Measurements from ENCODE around the gene DCHS1.

The DCHS1 gene

DNA sequence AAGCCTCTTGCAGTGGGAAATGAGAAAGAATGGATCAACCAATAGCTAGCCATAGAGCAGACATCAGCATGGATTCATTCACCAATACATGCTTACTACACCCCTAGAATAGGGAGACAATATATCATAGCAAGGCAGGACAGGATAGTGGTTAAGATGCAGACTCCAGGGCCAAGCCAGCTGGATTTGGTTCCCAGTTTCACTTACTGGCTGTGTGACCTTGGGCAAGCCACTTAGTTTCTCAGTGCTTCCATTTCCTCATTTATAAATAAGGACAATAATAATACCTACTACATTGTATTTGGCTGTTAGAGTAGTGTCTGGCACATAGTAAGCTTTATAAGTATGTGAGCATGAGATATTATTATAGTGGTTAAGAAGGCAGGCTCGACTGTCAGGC lies 7.1 kb downstream of the DCHS1 start:
- no peak for DNase-seq (ENCODE audit: extremely low read depth in 1 of 2, low read depth in 1 of 2)

DNA sequence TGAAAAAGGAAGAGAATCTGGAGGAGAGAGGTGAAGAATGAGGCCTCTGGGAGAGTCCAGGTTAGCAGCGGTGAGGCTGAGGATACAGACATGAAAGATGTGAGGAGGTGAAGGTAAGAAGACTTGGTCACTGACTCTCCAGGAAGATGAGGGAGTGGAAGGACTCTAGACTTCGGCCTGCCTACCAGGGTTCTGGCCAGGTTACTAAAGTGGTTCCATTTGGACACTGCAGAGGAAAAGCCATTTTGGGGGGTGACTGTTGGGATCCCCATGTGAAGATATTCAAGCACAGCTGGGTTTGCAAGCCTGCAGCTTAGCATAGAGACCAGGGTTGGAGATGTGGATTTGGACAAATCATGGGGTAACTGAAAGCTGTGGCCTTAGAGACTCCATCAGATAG lies 7.8 kb downstream of the DCHS1 start:
- DNase-seq (ENCODE audit: extremely low read depth in 1 of 2, low read depth in 1 of 2) = no peak

DNA sequence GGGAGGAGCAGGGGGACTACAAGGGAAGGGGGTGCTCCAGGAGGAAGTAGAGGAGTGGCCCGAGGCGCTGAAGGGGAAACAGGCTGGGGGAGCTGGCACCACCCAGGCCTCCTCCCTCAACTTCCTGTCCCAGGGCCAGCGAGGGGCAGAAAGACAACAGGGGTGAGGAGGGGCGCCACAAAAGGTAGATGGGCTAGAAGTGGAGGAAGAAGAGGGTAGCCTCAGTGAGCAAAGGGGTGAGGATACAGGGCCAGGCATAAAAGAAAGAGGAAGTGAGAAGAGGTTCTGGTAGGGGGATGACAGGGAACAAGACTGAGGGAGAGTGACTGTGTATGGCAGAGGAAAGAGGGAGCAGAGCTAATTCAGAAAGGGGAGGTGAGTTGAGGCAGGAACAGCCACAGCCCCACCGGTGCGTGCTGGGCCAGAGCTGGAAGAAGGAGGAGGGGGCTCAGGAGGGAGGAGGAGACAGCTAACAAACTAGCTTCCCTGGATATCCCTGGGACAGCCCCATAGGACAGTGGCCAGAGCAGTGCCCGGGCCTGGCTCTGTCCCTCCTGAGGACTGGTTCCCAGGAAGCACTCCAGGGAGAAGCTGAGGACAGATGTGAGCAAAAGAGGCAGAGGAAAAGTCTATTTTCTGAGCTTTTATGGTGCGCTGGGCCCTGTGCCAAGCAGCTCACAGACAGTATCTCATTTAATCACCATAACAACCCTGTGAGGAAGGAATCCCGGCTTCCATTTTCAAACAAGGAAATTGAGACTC lies 8.5 kb downstream of the DCHS1 start:
- DNase-seq (ENCODE audit: extremely low read depth in 1 of 2, low read depth in 1 of 2) = no peak

DNA sequence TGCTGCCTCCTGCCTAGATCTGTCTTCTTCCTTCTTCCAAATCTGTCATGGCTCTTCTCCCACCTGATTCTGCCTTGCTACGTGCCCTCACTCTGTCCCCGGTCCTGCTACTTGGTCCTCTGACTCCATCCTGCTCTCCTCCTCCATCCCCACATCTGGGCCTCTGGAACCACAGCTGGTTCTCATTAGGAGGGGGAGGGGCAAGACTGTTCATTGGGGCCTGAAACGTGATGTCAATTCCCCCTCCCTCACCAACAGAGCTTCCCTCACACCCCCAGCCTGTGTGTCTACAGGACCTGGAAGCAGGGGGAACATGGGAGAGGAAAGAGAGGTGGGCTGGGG lies 9.1 kb downstream of the DCHS1 start:
- no peak for DNase-seq (ENCODE audit: extremely low read depth in 1 of 2, low read depth in 1 of 2)

- DNase-seq (ENCODE audit: extremely low read depth in 1 of 2, low read depth in 1 of 2) = no peak
Measured at GRCh38 chr11:6646071-6646470, 9.5 kb downstream of the DCHS1 start.

DNA sequence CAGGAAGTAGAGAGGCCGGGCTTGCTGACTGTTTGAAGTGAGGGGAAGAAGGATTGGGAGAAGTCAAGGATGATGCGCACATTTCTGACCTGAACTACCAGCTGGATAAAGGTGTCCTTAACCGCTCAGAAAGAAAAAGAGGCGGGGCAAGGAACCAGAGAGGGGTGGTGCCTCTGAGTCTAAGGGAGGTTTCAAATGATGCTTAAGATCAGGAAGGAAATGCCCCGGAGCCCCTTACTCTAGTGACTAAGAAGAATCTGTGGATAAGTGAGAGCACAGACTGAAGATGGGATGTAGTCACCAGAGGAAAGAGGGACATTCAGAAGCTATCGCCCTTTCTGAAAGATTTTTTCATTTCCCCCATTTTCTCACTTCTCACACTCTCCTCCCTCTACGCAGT lies 12.7 kb downstream of the DCHS1 start:
- DNase-seq (ENCODE audit: extremely low read depth in 1 of 2, low read depth in 1 of 2) = no peak

- no peak for DNase-seq (ENCODE audit: extremely low read depth in 1 of 2, low read depth in 1 of 2)
Measured at GRCh38 chr11:6640985-6641701, 14.5 kb downstream of the DCHS1 start.

DNA sequence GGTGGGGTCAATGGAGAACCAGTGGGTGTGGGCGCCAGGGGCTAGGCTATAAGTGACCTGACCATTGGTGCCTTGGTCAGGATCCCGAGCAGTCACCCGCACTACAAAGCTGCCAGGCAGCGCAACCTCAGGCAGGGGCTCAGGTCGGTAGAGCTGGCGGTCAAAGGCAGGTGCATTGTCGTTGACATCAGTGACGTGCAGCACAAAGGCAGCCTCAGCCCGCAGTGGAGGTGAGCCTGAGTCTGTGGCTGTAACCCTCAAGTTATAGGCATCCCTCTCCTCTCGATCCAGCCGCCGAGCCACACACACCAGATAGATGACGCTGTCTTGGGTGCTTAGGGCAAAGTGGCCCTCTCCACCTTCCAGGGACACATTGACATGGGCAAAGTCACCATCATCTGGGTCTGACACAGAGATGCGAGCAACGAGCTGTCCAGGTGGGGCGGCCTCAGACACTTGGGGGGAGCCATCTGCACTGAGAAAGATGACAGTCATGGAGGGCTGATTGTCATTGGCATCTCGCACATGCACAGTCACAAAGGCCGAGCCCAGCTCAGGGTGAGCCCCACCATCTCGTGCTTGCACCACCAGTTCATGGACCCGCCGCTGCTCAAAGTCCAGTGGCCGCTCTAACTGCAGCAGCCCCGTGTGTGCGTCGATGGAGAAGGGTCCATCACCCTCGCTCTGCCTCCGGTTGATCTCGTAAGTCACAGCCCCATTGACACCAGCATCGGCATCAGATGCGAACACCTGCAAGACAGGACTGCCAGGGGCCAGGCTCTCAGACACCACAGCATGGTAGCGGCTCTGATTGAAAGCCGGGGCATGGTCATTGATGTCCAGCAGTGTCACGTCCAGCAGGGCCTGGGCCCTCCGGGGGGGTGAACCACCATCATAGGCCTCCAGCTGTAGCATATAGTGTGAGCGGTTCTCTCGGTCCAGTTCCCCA lies 15.3 kb downstream of the DCHS1 start:
- no peak for DNase-seq (ENCODE audit: extremely low read depth in 1 of 2, low read depth in 1 of 2)

- DNase-seq (ENCODE audit: extremely low read depth in 1 of 2, low read depth in 1 of 2) = no peak
Measured at GRCh38 chr11:6638429-6638828, 17.2 kb downstream of the DCHS1 start.

DNA sequence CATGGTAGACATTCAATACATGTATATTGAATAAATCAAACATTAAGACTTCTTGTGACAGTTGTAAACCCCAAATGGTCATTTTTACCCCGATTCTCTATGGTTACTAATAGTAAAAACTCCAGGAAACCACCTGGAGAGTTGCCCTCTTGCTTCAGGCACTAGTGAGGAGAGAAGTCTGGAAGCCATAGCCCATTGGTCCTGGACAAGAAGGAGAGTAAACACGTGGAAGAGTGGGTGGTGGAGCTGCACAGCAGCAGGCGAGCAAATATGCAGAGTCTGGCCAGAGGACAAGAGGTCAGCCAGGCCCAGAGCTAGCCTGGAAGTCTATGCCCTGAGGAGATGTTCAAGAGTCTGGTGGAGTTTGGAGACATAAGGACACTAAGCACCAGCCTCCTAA lies 17.7 kb downstream of the DCHS1 start:
- DNase-seq (ENCODE audit: extremely low read depth in 1 of 2, low read depth in 1 of 2) = no peak

DNA sequence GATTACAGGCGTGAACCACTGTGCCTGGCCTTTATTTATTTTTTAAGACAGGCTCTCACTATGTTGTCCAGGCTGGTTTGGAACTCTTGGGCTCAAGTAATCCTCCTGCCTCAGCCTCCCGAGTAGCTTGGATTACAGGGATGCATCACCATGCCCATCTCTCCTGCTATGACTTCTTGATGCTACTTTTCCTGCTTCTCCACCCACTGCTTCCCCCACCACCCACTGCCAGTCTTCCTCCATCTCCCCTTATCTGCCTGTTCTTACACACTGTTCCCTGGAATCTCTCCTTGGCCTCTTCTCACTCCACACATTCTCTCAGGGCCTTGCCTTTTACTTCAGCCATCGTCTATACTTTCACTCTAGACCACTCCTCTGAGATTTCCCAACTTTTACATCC lies 19.1 kb downstream of the DCHS1 start:
- no peak for DNase-seq (ENCODE audit: extremely low read depth in 1 of 2, low read depth in 1 of 2)

DNA sequence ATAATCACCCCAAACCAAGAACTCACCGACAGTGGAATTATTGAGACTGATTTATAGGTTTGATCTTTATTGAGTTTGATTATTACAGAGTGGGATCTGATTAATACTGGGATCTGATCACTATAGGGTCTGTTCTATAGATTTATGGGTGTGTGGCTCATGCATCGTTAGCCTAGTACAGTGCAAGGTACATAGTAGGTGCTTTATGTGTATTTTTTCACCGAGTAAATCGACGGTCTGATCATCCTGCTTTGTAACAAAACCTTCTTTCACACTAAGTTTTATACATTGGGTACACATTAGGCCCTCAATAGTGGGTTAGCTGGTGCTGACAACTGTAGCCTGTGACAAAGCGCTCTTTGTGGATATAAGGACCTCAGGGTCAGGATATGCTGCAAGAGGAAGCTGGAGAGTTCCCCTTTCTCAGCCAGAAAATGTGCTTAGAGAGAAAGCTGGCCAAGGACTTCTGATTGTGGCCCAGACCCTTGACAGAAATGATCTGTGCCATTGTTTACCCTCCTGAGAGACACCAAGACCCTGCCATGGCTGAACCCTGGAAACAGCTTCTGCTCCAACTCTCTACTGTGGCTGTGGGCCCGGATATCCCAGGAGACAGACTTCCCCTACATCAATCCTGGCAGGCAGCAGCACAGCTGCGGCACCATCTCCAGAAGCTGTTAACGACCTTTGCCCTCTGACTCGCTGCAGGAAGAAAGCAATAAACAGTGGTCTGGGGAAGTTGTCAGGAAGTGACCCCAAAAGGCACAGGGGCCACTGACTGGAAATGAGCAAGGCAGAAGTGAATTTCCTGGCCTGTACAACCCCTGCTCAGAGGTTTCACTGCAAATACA lies 20.3 kb downstream of the DCHS1 start:
- no peak for DNase-seq (ENCODE audit: extremely low read depth in 1 of 2, low read depth in 1 of 2)

- no peak for DNase-seq (ENCODE audit: extremely low read depth in 1 of 2, low read depth in 1 of 2)
Measured at GRCh38 chr11:6634534-6634933, 21.1 kb downstream of the DCHS1 start.

DNA sequence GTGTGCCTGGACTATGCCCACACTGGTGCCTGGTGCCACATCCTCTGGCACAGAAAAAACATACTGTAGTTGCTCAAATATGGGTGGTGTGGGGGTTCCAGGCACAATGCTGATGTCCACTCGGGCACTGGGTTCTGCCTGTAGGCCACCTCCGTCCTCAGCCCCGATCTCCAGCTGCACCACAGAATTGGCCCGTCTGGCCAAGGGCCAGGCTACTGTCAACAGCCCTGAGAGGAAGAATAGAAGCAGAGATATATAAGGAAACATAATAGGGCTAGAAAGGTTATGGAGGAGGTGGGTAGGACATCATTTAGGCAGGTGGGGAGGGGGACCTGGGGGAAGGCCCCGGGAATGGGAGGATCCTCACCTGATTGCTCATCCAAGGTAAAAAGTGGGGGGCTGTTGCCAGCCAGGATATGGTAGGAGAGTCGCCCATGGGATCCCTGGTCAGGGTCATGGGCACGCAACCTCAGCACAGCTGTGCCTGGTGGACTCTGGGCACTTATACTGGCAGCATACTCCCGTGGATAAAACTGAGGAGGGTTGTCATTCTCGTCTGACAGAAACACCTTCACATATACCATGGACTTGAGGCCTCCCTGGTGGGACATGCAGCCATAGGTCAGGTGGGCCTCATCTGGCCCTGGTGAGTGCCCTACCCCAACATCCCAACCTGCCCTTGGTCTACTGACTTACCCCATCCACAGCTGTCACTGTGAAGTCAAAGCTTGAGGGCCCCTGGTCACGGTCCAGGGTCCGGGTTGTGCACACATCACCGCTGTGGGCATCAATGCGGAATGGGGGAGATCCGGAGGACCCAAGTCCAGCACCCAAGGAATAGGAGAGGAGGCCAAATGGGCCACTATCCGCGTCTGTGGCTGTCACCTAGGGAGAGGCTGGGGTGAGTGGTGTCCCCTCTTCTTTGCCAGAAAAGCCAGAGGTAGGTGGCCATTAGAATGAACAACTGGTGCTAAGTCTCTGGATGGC lies 21.9 kb downstream of the DCHS1 start:
- no peak for DNase-seq (ENCODE audit: extremely low read depth in 1 of 2, low read depth in 1 of 2)

- DNase-seq (ENCODE audit: extremely low read depth in 1 of 2, low read depth in 1 of 2) = no peak
Measured at GRCh38 chr11:6632116-6633073, 23.2 kb downstream of the DCHS1 start.

- no peak for DNase-seq (ENCODE audit: extremely low read depth in 1 of 2, low read depth in 1 of 2)
Measured at GRCh38 chr11:6631361-6631890, 24.2 kb downstream of the DCHS1 start.

GRCh38 chr11:6630632-6631291 lies 24.8 kb downstream of the DCHS1 start:
- no peak for DNase-seq (ENCODE audit: extremely low read depth in 1 of 2, low read depth in 1 of 2)

Data from stimulated activated CD8-positive, alpha-beta memory T cell treated with anti-CD3 and anti-CD28 coated beads, Interleukin-7, amount 100 ng/mL, for 48 hours (primary cell).